Hepatic stellate cell (primary cell): ENCODE results near the gene SLX4.
"Not testable (repeated sequence)": the region's sequence is repeated elsewhere in the genome, so short reads cannot be mapped to it uniquely, and the experiment has no call there.

Experiments used
- DNase-seq: peaks from one replicate; pipeline ENCODE4 v3.0.0; 2011; ENCODE audit warnings: low spot score

Gene SLX4

GRCh38 chr16:3640632-3641501, 29.5 kb upstream of the SLX4 start:
- DNase-seq = no peak

DNA sequence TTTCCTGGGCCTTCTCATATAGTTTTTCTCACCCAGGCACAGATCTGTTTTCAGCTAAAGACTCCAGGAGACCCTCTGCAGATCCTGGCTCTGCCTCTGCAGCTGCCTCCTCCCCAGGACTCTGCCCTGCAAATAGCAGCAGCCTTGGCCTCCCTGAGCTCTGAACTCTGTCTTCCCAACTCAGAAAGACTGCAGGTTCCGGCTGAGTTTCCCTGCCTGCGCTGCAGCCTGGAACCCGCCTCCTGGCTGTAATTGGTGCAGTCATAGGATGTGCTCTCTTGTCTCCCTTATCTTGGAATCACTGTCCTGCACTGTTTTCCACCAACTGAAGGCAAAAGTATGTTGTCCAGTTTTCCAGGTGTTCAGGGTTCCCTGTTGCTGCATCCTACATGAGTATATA, 28.8 kb upstream of the SLX4 start:
- no peak for DNase-seq

DNA sequence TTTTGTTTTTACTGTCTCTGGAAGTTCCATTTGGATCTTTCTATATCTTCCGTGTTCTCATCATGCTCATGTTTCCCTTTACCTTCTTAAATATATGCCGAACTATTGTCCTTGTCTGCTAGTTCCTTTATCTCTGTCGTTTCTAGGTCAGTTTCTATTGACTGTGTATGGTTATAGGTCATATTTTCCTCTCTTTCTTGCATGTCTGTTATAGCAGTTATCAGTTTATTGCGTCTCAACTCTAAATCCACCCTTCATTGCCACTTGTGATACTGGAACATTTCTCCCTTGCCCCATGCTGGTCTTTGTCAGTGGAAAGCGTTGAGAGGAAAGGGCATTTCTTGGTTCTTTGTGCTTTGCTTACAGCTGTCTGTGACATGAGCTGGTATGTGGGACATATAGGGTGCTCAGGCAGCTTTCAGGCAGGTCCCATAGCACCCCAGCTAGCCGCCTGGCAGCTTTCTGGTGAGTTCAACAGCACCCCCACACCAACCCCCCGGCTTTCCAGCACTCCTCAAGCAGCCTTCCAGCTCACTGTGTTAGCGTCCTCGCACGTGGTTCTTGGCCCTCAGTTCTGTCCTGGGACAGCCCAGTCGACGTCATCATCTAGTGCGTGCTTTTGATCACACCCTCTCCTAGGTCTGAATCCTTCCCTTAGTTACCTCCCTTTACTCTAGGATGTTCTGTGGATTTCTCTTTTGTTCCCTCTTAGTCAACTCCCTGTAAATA, 27.7 kb upstream of the SLX4 start:
- DNase-seq = no peak

- no peak for DNase-seq
These were observed 26.0 kb upstream of the SLX4 start for GRCh38 chr16:3637371-3637923.

DNA sequence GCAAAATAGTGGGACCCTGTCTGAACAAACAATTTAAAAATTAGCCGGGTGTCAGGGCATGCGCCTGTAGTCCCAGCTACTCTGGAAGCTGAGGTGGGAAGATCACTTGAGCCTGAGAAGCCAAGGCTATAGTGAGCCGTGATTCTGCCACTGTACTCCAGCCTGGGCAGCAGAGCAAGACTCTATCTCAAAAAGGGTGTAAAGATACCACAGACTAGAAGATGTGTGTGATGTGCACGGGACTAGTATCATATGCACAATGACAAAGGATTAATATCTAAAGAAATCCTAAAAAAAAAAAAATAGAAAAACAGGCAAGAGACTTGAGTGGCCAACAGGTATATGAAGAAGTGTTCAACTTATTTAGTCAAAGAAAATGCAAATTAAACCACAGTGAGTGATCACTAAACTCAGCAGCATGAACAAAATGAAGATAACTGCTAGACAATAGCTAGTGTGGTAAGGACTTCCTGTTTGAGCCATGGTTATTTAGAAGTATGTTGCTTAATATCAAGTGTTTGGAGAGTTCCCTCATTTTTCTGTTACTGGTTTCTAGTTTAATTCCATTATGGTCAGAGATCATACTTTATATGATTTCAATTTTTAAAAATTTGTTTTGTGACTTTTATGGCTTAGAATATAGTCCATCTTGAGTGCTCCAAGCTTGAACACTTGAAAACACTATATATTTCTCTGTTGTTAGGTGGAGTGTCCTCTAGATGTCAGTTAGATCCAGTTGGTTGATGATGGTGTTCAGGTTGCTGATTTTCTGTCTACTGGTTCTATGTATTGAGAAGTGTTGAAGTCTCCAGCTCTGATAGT, 14.7 kb upstream of the SLX4 start:
- DNase-seq = no peak

GRCh38 chr16:3625331-3625730, 13.9 kb upstream of the SLX4 start:
- DNase-seq = no peak

- no peak for DNase-seq
These were observed 12.2 kb upstream of the SLX4 start for GRCh38 chr16:3623642-3624041.

DNA sequence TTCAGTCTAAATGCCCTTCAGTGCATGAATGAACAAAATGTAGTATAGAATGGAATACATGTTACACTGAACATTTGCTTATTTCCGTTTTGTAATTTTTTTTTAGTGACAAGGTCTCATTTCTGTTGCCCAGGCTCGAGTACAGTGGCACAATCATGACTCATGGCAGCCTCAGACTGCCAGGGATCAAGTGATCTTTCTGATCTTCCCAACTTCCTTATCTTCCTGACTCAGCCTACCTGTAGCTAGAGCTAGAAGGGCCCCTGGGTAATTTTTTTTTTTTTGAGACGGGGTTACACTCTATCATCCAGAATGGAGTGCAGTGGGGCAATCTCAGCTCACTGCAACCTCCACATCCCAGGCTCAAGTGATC, 7.3 kb upstream of the SLX4 start:
- no peak for DNase-seq

GRCh38 chr16:3612510-3613466, 1.4 kb upstream of the SLX4 start:
- no peak for DNase-seq

DNA sequence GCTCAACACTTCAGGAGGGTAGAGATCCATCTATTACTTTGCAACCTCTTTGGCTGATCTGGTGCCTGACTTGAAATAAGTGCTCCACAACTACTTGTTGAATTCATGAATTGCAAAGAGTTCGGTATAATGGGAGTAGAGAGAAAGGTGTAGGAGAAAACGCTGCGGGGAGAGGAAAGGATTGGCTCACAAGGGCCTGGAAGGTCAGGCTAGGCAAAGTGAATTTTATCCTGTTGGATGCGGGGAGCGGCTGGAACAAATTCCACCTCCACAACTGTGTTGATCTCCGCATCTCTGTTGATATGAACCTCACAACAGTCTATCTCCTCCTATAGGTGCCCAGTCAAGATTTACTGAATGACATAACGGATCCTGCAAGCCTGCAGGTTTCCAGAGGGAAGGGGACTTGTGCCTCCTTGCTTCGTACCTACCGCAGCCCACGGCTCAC, 684 bp downstream of the SLX4 start:
- peak; percentile 40 for DNase-seq

DNA sequence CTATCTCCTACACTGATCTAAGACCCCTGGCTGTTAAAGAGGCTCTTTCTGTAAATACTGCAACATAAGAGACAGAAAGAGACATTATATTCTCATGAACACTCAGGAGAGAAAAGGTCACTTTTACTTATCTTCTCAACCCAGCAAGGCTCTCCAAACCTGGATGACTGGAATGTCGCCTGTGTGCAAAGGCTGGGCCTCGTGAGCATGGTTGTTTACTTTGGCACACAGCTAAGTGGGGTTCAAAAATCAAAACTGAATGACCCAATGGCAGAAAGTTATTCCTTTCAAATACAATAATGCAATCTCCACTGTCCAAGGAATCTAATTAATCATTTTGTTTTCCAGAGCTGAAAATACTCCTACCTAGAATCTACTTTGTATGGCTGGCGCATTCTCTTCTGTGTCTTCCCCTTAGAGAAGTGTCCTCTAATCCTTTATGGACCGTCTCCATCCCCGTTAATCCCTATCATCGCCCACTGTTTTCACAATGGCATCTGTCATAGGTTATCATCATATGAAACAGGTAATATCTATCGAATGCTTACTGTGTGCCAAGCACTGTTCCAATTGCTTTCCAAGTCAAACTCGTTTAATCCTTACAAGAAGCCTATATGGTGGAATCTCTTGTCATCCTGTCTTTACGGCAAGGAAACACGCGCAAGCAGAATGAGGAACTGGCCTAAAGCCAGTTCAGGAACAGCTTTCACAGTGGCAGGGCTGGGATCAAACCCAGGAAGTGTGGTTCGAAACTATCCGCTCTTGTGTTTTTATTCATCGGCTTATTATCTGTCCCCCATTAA, 1.3 kb downstream of the SLX4 start:
- DNase-seq = no peak

- DNase-seq = not testable (repeated sequence)
These were observed 2.4 kb downstream of the SLX4 start for GRCh38 chr16:3608976-3609375.

DNA sequence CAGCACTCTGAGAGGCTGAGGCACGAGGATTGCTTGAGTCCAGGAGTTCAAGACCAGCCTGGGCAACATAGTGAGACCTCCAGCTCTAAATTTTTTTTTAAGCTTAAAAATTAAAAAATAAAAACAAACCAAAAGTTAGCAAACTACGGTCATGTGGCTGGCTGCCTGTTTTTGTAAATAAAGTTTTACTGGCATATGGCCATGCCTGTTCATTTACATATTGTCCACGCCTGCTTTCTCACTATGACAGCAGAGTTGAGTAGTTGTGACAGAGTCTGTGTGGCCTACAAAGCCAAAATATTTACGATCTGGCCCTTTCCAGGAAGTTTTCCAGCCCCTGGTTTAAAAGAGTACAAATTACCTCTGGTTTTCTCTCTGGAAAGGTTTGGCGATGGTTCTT, 3.3 kb downstream of the SLX4 start:
- DNase-seq = no peak

DNA sequence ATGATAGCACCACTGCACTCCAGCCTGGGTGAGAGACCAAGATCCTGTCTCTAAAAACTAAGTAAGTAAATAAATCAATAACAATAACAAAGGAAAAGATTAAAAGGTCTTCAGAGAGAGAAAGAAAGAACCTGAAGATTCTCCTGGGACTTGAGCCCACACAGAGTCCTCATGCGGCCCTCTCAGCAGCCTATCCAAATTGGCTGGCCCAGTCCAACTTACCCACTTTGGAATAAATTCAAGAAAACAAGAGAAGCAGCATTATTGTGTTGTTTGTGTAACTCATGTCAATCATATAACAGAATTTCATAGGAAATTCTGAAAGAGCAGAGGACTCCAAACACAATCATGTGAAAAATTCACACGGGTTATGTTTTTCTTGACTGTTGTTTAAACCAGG, 3.8 kb downstream of the SLX4 start:
- DNase-seq = no peak

- no peak for DNase-seq
These were observed 4.2 kb downstream of the SLX4 start for GRCh38 chr16:3607161-3607560.

DNA sequence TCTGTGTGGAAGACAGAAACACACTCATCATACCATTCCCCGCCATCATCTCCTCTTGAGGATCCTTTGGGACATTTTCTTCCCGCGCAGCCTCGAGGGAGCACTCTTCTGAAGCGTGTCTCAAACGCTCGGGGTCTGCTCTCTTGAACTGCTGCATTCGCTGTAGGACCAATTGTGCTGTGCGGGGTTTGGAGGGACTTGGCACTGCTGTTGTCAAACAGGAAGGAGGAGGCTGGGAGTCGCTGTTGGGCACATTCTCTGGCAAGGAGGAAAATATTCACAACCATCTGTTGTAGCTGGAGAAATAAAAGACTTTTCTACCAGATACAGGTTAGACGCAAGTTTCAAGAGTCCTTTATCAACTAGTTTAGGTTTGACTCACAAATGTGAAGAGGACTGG, 5.0 kb downstream of the SLX4 start:
- DNase-seq = no peak

GRCh38 chr16:3602320-3602653, 9.1 kb downstream of the SLX4 start:
- no peak for DNase-seq

GRCh38 chr16:3601614-3602319, 9.6 kb downstream of the SLX4 start:
- DNase-seq = no peak

DNA sequence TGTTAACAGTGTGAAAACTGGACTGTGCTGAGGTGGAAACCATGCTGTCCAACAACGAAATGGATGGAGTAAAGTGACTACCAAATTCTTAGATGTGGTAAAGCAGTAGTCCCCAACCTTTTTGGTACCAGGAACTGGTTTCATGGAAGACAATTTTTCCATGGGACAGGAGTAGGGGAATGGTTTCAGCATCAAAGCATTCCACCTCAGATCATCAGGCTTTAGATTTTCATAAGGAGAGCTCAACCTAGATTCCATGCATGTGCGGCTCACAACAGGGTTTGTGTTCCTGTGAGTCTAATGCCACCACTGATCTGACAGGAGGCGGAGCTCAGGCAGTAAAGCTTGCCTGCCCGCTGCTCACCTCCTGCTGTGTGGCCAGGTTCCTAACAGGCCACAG, 11.5 kb downstream of the SLX4 start:
- no peak for DNase-seq

DNA sequence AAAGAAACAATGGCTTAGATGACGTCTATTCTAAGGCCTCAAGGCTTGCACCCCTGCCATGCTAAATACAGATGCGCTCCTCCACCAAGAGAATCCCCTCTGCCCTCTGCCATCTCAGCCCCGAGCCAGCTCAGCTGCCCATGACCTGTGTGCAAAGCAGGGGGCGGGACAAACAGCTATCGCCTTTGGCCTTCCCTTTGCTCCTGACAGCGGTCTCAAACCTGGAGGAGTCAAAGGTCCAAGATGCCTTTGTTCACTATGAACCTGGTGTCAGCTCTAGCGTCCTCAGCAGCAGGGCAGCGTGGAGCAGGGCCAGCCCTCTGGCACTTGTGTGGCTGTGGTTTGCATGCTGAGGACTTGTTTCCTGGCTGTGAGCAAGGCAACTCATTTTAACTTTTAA, 12.3 kb downstream of the SLX4 start:
- no peak for DNase-seq
